SU-DHL-6 (cell line): ENCODE results near the gene SYT17.

ENCODE experiments used
- H2AFZ ChIP-seq: fragments of 200-600 bp; sonication (generic); 2 replicates; pipeline ENCODE4 v1.6.1; 2014; ENCODE audit warnings: low read depth, mild to moderate bottlenecking, moderate library complexity, mixed read lengths, antibody characterized with exemption, low read length; ENCODE audit not compliant: severe bottlenecking
- H3F3A ChIP-seq: fragments of 200-600 bp; shearing (Covaris generic); 2 replicates; pipeline ENCODE4 v1.6.0; 2016; ENCODE audit warnings: antibody characterized with exemption, mild to moderate bottlenecking; ENCODE audit not compliant: insufficient read depth
- H3K27ac ChIP-seq: fragments of 200-600 bp; sonication (generic); 2 replicates; pipeline ENCODE4 v1.5.1; 2016; ENCODE audit warnings: low read depth, mild to moderate bottlenecking, low read length, moderate library complexity, mixed read lengths
- H3K27me3 ChIP-seq: fragments of 200-600 bp; sonication (generic), shearing (Covaris generic); 2 replicates; pipeline ENCODE4 v1.6.0; 2014; ENCODE audit warnings: mild to moderate bottlenecking, low read length
- H3K36me3 ChIP-seq: fragments of 200-600 bp; sonication (generic); 2 replicates; pipeline ENCODE4 v1.6.1; 2014; ENCODE audit warnings: mild to moderate bottlenecking, low read length, mixed read lengths
- H3K4me2 ChIP-seq: fragments of 300-600, 200-600 bp; shearing (Covaris generic), sonication (generic); 2 replicates; pipeline ENCODE4 v1.6.0; 2014; ENCODE audit warnings: low read length, low read depth, mild to moderate bottlenecking; ENCODE audit not compliant: poor library complexity, severe bottlenecking
- H3K4me3 ChIP-seq: fragments of 200-600 bp; sonication (generic); 2 replicates; pipeline ENCODE4 v1.5.1; 2014; ENCODE audit warnings: antibody characterized with exemption, low read length, mild to moderate bottlenecking, mixed read lengths; ENCODE audit not compliant: insufficient read depth, poor library complexity, severe bottlenecking
- H3K79me2 ChIP-seq: fragments of 200-600 bp; sonication (generic); 2 replicates; pipeline ENCODE4 v1.6.1; 2014; ENCODE audit warnings: mild to moderate bottlenecking, low read length, moderate library complexity; ENCODE audit not compliant: insufficient read depth
- H3K9ac ChIP-seq: fragments of 200-600 bp; sonication (generic); 2 replicates; pipeline ENCODE4 v1.7.0; 2014; ENCODE audit warnings: mild to moderate bottlenecking, low read length
- H3K9me2 ChIP-seq: fragments of 200-600 bp; sonication (generic); replicated peaks from 2 replicates; pipeline ENCODE4 v1.6.1; 2014; ENCODE audit warnings: low read length; ENCODE audit not compliant: insufficient read depth
- H3K9me3 ChIP-seq: fragments of 200-600 bp; sonication (generic); 2 replicates; pipeline ENCODE4 v1.6.1; 2014; ENCODE audit warnings: low read length, mixed read lengths; ENCODE audit not compliant: insufficient read depth
- H4K20me1 ChIP-seq: fragments of 200-600 bp; sonication (generic); 2 replicates; pipeline ENCODE4 v1.6.1; 2014; ENCODE audit warnings: low read depth, mild to moderate bottlenecking, antibody characterized with exemption, low read length, moderate library complexity, mixed read lengths
- CTCF ChIP-seq: fragments of 200-600 bp; sonication (generic); IDR thresholded peaks from one replicate; pipeline ENCODE4 v1.5.1; 2017; ENCODE audit warnings: antibody characterized with exemption, mild to moderate bottlenecking, low read length, moderate library complexity; ENCODE audit not compliant: insufficient read depth, poor library complexity, severe bottlenecking
- EZH2phosphoT487 ChIP-seq: fragments of 200-600 bp; sonication (generic), shearing (Covaris generic); conservative IDR thresholded peaks from 2 replicates; pipeline ENCODE4 v1.6.1; 2018; ENCODE audit warnings: mild to moderate bottlenecking, antibody characterized with exemption, low read length, moderate library complexity, mixed read lengths

SYT17 gene

GRCh38 chr16:19252904-19253303 lies 84.9 kb downstream of the SYT17 start:
- Histone ChIP-seq H3K9me3 (no peaks in the 10 kb centered on the region), H3K79me2 (no peaks in the 10 kb centered on the region), H2AFZ (no peak overlapping the region), H3K4me3 (no peak overlapping the region), H3K27ac (no peak overlapping the region), H3F3A (no peaks in the 10 kb centered on the region), H3K27me3 (no peaks in the 10 kb centered on the region), H3K4me2 (no peak overlapping the region), H4K20me1 (no peaks in the 10 kb centered on the region), H3K9ac (no peak overlapping the region), H3K9me2 (no peaks in the 10 kb centered on the region), H3K36me3 (no peaks in the 10 kb centered on the region)
- TF ChIP-seq CTCF (no peak), EZH2phosphoT487 (no peak)

- no peak overlapping the region for H3K27ac ChIP-seq
- H3K9me3 ChIP-seq = no peaks in the 10 kb centered on the region
- no peaks in the 10 kb centered on the region for H3K79me2 ChIP-seq
- no peak overlapping the region for H3K9ac ChIP-seq
- no peak overlapping the region for H3K4me3 ChIP-seq
- H2AFZ ChIP-seq = no peak overlapping the region
- H3F3A ChIP-seq = no peaks in the 10 kb centered on the region
- no peak overlapping the region for H3K4me2 ChIP-seq
- H4K20me1 ChIP-seq = no peaks in the 10 kb centered on the region
- no peak for TF ChIP-seq CTCF
- no peak for TF ChIP-seq EZH2phosphoT487
- no peaks in the 10 kb centered on the region for H3K27me3 ChIP-seq
- H3K9me2 ChIP-seq = no peaks in the 10 kb centered on the region
- no peaks in the 10 kb centered on the region for H3K36me3 ChIP-seq
These were observed 86.6 kb downstream of the SYT17 start for GRCh38 chr16:19254611-19255010.

GRCh38 chr16:19264123-19264673 lies 96.2 kb downstream of the SYT17 start:
- no peaks in the 10 kb centered on the region for H3K9me2 ChIP-seq
- H3K79me2 ChIP-seq = no peaks in the 10 kb centered on the region
- H3K4me3 ChIP-seq = no peak overlapping the region
- no peak overlapping the region for H3K27ac ChIP-seq
- H3K36me3 ChIP-seq = no peaks in the 10 kb centered on the region
- H3K4me2 ChIP-seq = no peak overlapping the region
- no peaks in the 10 kb centered on the region for H4K20me1 ChIP-seq
- H3K9me3 ChIP-seq = peaks cover 9% of the 10 kb centered on the region; the same call in 1 of the 2 replicates
- no peaks in the 10 kb centered on the region for H3K27me3 ChIP-seq
- H3K9ac ChIP-seq = no peak overlapping the region
- TF ChIP-seq EZH2phosphoT487 (no peak), CTCF (no peak)
- no peaks in the 10 kb centered on the region for H3F3A ChIP-seq
- H2AFZ ChIP-seq = no peak overlapping the region
